Trophoblast cell (in vitro differentiated cells and primary cell): ENCODE data around the gene DGKD.

Experiments used
- DNase-seq, 2 donors: peaks; one replicate each; pipeline ENCODE4 v3.0.0-alpha.2; 2016
- H2AFZ ChIP-seq: 2 replicates; pipeline ENCODE4 v1.6.1; 2013; ENCODE audit warnings: low read length, moderate library complexity, mild to moderate bottlenecking; ENCODE audit not compliant: insufficient read depth, poor library complexity
- H2AK5ac ChIP-seq: 2 replicates; pipeline ENCODE4 v1.6.1; 2013; ENCODE audit warnings: mild to moderate bottlenecking, low read length
- H2BK120ac ChIP-seq: 2 replicates; pipeline ENCODE4 v1.6.1; 2013; ENCODE audit warnings: low read length, mild to moderate bottlenecking, moderate library complexity; ENCODE audit not compliant: insufficient read depth, poor library complexity
- H2BK12ac ChIP-seq: 2 replicates; pipeline ENCODE4 v1.6.1; 2013; ENCODE audit warnings: mild to moderate bottlenecking, low read length, moderate library complexity
- H2BK5ac ChIP-seq: 2 replicates; pipeline ENCODE4 v1.6.1; 2013; ENCODE audit warnings: low read length, low read depth, moderate library complexity, mild to moderate bottlenecking; ENCODE audit not compliant: poor library complexity
- H3K14ac ChIP-seq: 2 replicates; pipeline ENCODE4 v1.6.1; 2013; ENCODE audit warnings: mild to moderate bottlenecking, low read length
- H3K18ac ChIP-seq: 2 replicates; pipeline ENCODE4 v1.6.1; 2013; ENCODE audit warnings: mild to moderate bottlenecking, low read length
- H3K23ac ChIP-seq: 2 replicates; pipeline ENCODE4 v1.6.1; 2013; ENCODE audit warnings: low read length
- H3K27ac ChIP-seq: 2 replicates; pipeline ENCODE4 v1.5.1; 2013; ENCODE audit warnings: low read depth, mild to moderate bottlenecking, inconsistent platforms, low read length, moderate library complexity
- H3K27me3 ChIP-seq: 2 replicates; pipeline ENCODE4 v1.6.1; 2013; ENCODE audit warnings: inconsistent platforms, mild to moderate bottlenecking, low read length, moderate library complexity; ENCODE audit not compliant: insufficient read depth
- H3K36me3 ChIP-seq, 2 experiments: 1 replicate in 1 of 2; 2 replicates in 1 of 2; pipeline ENCODE4 v1.6.1; 2013; ENCODE audit warnings: low read length in 2 of 2, mild to moderate bottlenecking in 2 of 2, moderate library complexity in 1 of 2; ENCODE audit not compliant: insufficient read depth in 2 of 2, control insufficient read depth in 1 of 2
- H3K4ac ChIP-seq: 2 replicates; pipeline ENCODE4 v1.6.1; 2013; ENCODE audit warnings: low read depth, mild to moderate bottlenecking, low read length, moderate library complexity
- H3K4me1 ChIP-seq, 2 experiments: 1 replicate in 1 of 2; 2 replicates in 1 of 2; pipeline ENCODE4 v1.6.1; 2013; ENCODE audit warnings: low read length in 2 of 2, mild to moderate bottlenecking in 2 of 2, moderate library complexity in 1 of 2; ENCODE audit not compliant: insufficient read depth in 2 of 2, control insufficient read depth in 1 of 2
- H3K4me2 ChIP-seq: 2 replicates; pipeline ENCODE4 v1.6.1; 2013; ENCODE audit warnings: inconsistent platforms, mild to moderate bottlenecking, low read length, moderate library complexity
- H3K4me3 ChIP-seq: 2 replicates; pipeline ENCODE4 v1.5.1; 2013; ENCODE audit warnings: mild to moderate bottlenecking, low read depth, low read length, inconsistent platforms
- H3K79me1 ChIP-seq: one replicate; pipeline ENCODE4 v1.6.1; 2013; ENCODE audit warnings: low read length
- H3K79me2 ChIP-seq: 2 replicates; pipeline ENCODE4 v1.6.1; 2013; ENCODE audit warnings: low read length, mild to moderate bottlenecking; ENCODE audit not compliant: control insufficient read depth, insufficient read depth, poor library complexity
- H3K9ac ChIP-seq: 2 replicates; pipeline ENCODE4 v1.6.1; 2013; ENCODE audit warnings: mild to moderate bottlenecking, low read length
- H3K9me3 ChIP-seq: 2 replicates; pipeline ENCODE4 v1.6.1; 2013; ENCODE audit warnings: low read depth, mild to moderate bottlenecking, control low read depth, inconsistent platforms, low read length; ENCODE audit not compliant: insufficient read depth
- H4K12ac ChIP-seq: 2 replicates; pipeline ENCODE4 v1.6.1; 2013; ENCODE audit warnings: low read depth, mild to moderate bottlenecking, low read length, moderate library complexity
- H4K8ac ChIP-seq: 2 replicates; pipeline ENCODE4 v1.6.1; 2013; ENCODE audit warnings: low read depth, mild to moderate bottlenecking, low read length, moderate library complexity
- H4K91ac ChIP-seq: one replicate; pipeline ENCODE4 v1.6.1; 2013; ENCODE audit warnings: low read depth, mild to moderate bottlenecking, low read length, moderate library complexity
- WGBS: extraction: QIAGEN DNeasy Blood & Tissue Kit; methylation state at CpG from one replicate; pipeline ENCODE4 v1.1.7; 2013; ENCODE audit warnings: missing lambda C conversion rate; ENCODE audit not compliant: insufficient read length, insufficient coverage; ENCODE audit errors: extremely low coverage; 5-methylcytosine and 5-hydroxymethylcytosine counted together

The DGKD gene

DNA sequence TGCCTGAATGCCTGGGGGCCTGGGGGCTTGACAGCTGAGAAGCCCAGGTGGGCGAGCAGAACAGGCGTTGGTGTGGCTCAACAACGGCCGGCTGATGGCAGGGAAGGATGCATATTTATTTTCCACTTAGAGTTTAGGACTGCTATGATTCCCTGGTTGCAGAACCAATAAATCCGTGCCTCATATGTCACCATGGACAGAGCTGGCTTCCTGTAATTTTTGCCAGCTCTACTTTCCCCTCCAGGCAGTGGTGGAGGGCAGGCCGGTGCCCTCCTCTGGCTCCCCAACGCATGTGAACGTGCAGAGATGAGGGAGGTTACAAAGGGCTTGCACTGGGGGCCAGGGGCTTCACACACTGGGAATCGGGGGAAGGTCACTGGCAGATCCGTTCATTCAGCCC, 28.5 kb upstream of the DGKD start:
- peaks cover 2 to 3% of the 10 kb centered on the region in 2 experiments for H3K4me1 ChIP-seq
- no peaks in the 10 kb centered on the region for H3K79me1 ChIP-seq
- no peaks in the 10 kb centered on the region for H3K36me3 ChIP-seq
- no peak overlapping the region for H4K12ac ChIP-seq
- H2AFZ ChIP-seq, result no peak overlapping the region
- H3K9ac ChIP-seq, result no peak overlapping the region
- H2BK5ac ChIP-seq, result no peak overlapping the region
- H4K91ac ChIP-seq, result no peak overlapping the region
- DNase-seq, result no peak
- H3K27me3 ChIP-seq, result no peaks in the 10 kb centered on the region
- no peak overlapping the region for H3K23ac ChIP-seq
- no peak overlapping the region for H2BK12ac ChIP-seq
- H3K18ac ChIP-seq, result no peak overlapping the region
- WGBS, result no CpG with 5 or more reads among the region's 10 CpGs
- no peak overlapping the region for H3K27ac ChIP-seq
- H3K4me2 ChIP-seq, result no peak overlapping the region
- H2BK120ac ChIP-seq, result no peak overlapping the region
- no peak overlapping the region for H3K4me3 ChIP-seq
- no peak overlapping the region for H2AK5ac ChIP-seq
- H3K79me2 ChIP-seq, result no peaks in the 10 kb centered on the region
- peaks cover 3% of the 10 kb centered on the region for H3K9me3 ChIP-seq
- no peak overlapping the region for H3K4ac ChIP-seq
- H3K14ac ChIP-seq, result no peak overlapping the region
- H4K8ac ChIP-seq, result no peak overlapping the region

DNA sequence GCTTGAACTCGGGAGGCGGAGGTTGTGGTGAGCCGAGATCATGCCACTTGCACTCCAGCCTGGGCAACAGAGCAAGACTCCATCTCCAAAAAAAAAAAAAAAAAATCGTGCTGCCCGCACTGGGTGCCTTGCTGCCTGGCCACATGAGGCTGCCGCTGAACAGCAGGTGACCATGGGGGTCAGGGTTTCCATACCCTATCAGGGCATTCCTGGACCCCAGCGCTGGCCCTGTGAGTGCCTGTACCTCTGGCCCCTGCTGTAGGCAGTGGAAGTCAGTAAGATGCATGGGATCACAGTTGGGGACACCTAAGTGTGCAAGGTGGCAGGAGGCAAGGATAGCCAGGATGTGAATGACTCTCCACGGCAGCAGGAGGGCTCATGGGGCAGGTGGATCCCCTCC, 27.8 kb upstream of the DGKD start:
- DNase-seq, result no peak
- H3K27me3 ChIP-seq, result no peaks in the 10 kb centered on the region
- H3K79me1 ChIP-seq, result no peaks in the 10 kb centered on the region
- no peak overlapping the region for H3K4me3 ChIP-seq
- no peak overlapping the region for H2BK12ac ChIP-seq
- WGBS, result no CpG with 5 or more reads among the region's 8 CpGs
- H3K27ac ChIP-seq, result no peak overlapping the region
- H3K14ac ChIP-seq, result no peak overlapping the region
- no peak overlapping the region for H3K23ac ChIP-seq
- no peak overlapping the region for H3K4me2 ChIP-seq
- H2BK120ac ChIP-seq, result no peak overlapping the region
- no peak overlapping the region for H3K4ac ChIP-seq
- H3K9ac ChIP-seq, result no peak overlapping the region
- H4K12ac ChIP-seq, result no peak overlapping the region
- no peak overlapping the region for H3K18ac ChIP-seq
- H3K9me3 ChIP-seq, result peaks cover 3% of the 10 kb centered on the region
- H2AK5ac ChIP-seq, result no peak overlapping the region
- H2BK5ac ChIP-seq, result no peak overlapping the region
- H3K79me2 ChIP-seq, result no peaks in the 10 kb centered on the region
- no peaks in the 10 kb centered on the region for H3K36me3 ChIP-seq
- no peak overlapping the region for H4K91ac ChIP-seq
- H4K8ac ChIP-seq, result no peak overlapping the region
- no peak overlapping the region for H2AFZ ChIP-seq
- H3K4me1 ChIP-seq, result peaks cover 2 to 3% of the 10 kb centered on the region in 2 experiments

DNA sequence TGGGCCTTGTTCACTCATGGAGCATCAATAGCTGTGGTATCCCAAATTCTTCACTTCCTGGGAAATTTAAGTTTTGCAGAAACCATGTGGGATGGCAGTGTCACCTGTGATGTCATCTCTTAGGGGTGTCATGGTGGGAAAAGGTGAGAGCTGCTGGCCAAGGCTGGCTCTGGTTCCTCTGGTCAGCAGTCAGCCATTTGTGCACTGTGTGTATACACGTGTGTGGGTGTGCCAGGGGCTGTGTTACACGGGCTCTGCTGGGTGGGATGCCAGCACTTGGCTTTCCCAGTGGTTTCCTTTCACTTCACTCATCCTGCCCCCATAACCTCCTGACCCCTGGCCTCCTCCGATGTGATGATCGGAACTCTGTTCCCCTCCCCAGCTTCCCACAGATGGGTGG, 25.4 kb upstream of the DGKD start:
- H2BK5ac ChIP-seq, result no peak overlapping the region
- H3K27me3 ChIP-seq, result no peaks in the 10 kb centered on the region
- H3K9ac ChIP-seq, result no peak overlapping the region
- H2AFZ ChIP-seq, result no peak overlapping the region
- H2BK120ac ChIP-seq, result no peak overlapping the region
- H3K79me1 ChIP-seq, result no peaks in the 10 kb centered on the region
- H3K4me3 ChIP-seq, result no peak overlapping the region
- no peak overlapping the region for H2BK12ac ChIP-seq
- no CpG with 5 or more reads among the region's 4 CpGs for WGBS
- peaks cover 2 to 3% of the 10 kb centered on the region in 2 experiments for H3K4me1 ChIP-seq
- no peak overlapping the region for H3K23ac ChIP-seq
- H3K4me2 ChIP-seq, result no peak overlapping the region
- no peak for DNase-seq
- no peak overlapping the region for H3K18ac ChIP-seq
- no peak overlapping the region for H4K8ac ChIP-seq
- H4K91ac ChIP-seq, result no peak overlapping the region
- peaks cover 3% of the 10 kb centered on the region for H3K9me3 ChIP-seq
- no peak overlapping the region for H4K12ac ChIP-seq
- H3K79me2 ChIP-seq, result no peaks in the 10 kb centered on the region
- H3K27ac ChIP-seq, result no peak overlapping the region
- H3K36me3 ChIP-seq, result no peaks in the 10 kb centered on the region
- no peak overlapping the region for H2AK5ac ChIP-seq
- no peak overlapping the region for H3K4ac ChIP-seq
- no peak overlapping the region for H3K14ac ChIP-seq

DNA sequence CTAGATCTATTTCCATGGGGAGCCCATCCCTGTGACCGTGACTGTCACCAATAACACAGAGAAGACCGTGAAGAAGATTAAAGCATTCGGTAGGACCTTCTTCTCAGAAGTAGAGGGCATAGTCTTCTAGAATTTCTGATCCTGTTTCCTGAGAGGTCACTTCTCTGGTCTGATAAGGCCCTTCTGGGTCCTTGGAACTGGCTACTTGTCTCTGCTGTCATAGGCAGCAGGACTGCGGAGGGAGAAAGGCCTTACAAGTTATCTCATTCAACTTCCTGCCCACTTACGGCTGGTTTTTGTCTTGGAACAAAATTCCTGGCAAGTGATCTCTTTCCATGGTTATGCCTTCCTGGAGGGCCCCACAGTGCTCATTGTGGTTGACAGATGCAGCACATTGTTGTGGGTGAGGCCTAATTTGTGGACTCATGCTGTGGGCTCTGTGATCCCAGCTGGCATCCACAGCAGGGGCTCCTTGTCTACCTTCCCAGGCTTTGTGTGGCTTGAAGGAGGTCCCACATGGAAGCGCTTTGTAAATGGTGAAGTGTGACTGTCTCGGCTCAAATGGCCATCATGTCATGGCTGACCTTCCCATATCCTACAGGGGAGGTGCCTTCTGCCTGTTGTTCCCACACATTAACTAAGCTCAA, 24.7 kb upstream of the DGKD start:
- Histone ChIP-seq H3K18ac (no peak overlapping the region), H3K27ac (no peak overlapping the region), H2AK5ac (no peak overlapping the region), H3K36me3 (no peaks in the 10 kb centered on the region), H4K91ac (no peak overlapping the region), H3K4me3 (no peak overlapping the region), H3K14ac (no peak overlapping the region), H3K9ac (no peak overlapping the region), H3K4me2 (no peak overlapping the region), H2BK5ac (no peak overlapping the region), H4K8ac (no peak overlapping the region), H3K79me2 (no peaks in the 10 kb centered on the region), H3K4me1 (peaks cover 2 to 3% of the 10 kb centered on the region in 2 experiments), H3K9me3 (peaks cover 3% of the 10 kb centered on the region), H3K23ac (no peak overlapping the region), H2BK12ac (no peak overlapping the region), H2BK120ac (no peak overlapping the region), H3K27me3 (no peaks in the 10 kb centered on the region), H3K79me1 (no peaks in the 10 kb centered on the region), H2AFZ (no peak overlapping the region), H4K12ac (no peak overlapping the region), H3K4ac (no peak overlapping the region)
- no CpG with 5 or more reads among the region's 7 CpGs for WGBS
- no peak for DNase-seq
